HG03558 (cell line): ENCODE measurements around the gene SLC16A13.
A peak's percentile ranks its signal among the peaks of the same experiment; 100 is the strongest.

Experiments used
- ATAC-seq: cut with Tn5 transposase; IDR thresholded peaks from one replicate; pipeline ENCODE4 v1.9.1; 2021; ENCODE audit warnings: moderate number of reproducible peaks; ENCODE audit not compliant: unreplicated experiment; ENCODE audit errors: extremely low read depth

Gene SLC16A13

GRCh38 chr17:7011415-7011814, 24.4 kb upstream of the SLC16A13 start:
- no peak for ATAC-seq

- no peak for ATAC-seq
Measured at GRCh38 chr17:7011942-7012254, 23.9 kb upstream of the SLC16A13 start.

- ATAC-seq = peak; percentile 46
Measured at GRCh38 chr17:7014261-7014994, 21.4 kb upstream of the SLC16A13 start.

- ATAC-seq = no peak
Measured at GRCh38 chr17:7014995-7015958, 20.5 kb upstream of the SLC16A13 start.

- no peak for ATAC-seq
Measured at GRCh38 chr17:7016418-7016817, 19.4 kb upstream of the SLC16A13 start.

- ATAC-seq = no peak
Measured at GRCh38 chr17:7016886-7017826, 18.7 kb upstream of the SLC16A13 start.

GRCh38 chr17:7017827-7018200, 18.0 kb upstream of the SLC16A13 start:
- ATAC-seq = no peak

GRCh38 chr17:7018331-7018964, 17.4 kb upstream of the SLC16A13 start:
- ATAC-seq = no peak

GRCh38 chr17:7019367-7019766, 16.4 kb upstream of the SLC16A13 start:
- ATAC-seq = no peak

- ATAC-seq = no peak
Measured at GRCh38 chr17:7019839-7020519, 15.8 kb upstream of the SLC16A13 start.

- ATAC-seq = no peak
Measured at GRCh38 chr17:7020894-7021664, 14.7 kb upstream of the SLC16A13 start.

GRCh38 chr17:7021993-7022778, 13.6 kb upstream of the SLC16A13 start:
- peak; percentile 43 for ATAC-seq

- ATAC-seq = no peak
Measured at GRCh38 chr17:7022781-7023571, 12.8 kb upstream of the SLC16A13 start, which contains the start of gene BCL6B. Gene BCL6B (plus strand): TSS chr17:7023050. CDS start chr17:7023672, 622 bp downstream.

GRCh38 chr17:7023576-7024401, 12.0 kb upstream of the SLC16A13 start:
- no peak for ATAC-seq

- ATAC-seq = no peak
Measured at GRCh38 chr17:7024402-7024785, 11.4 kb upstream of the SLC16A13 start.

- ATAC-seq = no peak
Measured at GRCh38 chr17:7025245-7025644, 10.6 kb upstream of the SLC16A13 start.
